Osteoblast (primary cell): ENCODE results near the gene ARHGAP18. TPM values are rescaled to one million over a fixed set of nuclear protein-coding genes. Genes with fewer than 3 reads are reported as not detected.

ENCODE experiments used
- DNase-seq: peaks from one replicate; pipeline ENCODE4 v3.0.0; 2011; ENCODE audit warnings: low spot score, mixed read lengths; ENCODE audit not compliant: insufficient read length; ENCODE audit errors: missing footprints
- H2AFZ ChIP-seq: 2 replicates; pipeline ENCODE4 v1.6.0; 2011; ENCODE audit warnings: mild to moderate bottlenecking, low read length
- H3K27ac ChIP-seq: 2 replicates; pipeline ENCODE4 v1.5.1; 2011; ENCODE audit warnings: mild to moderate bottlenecking, low read depth, low read length, moderate library complexity
- H3K27me3 ChIP-seq: 2 replicates; pipeline ENCODE4 v1.6.0; 2012; ENCODE audit warnings: mild to moderate bottlenecking, control low read depth, inconsistent platforms, low read length, moderate library complexity; ENCODE audit not compliant: insufficient read depth
- H3K36me3 ChIP-seq: 2 replicates; pipeline ENCODE4 v1.5.1; 2011; ENCODE audit warnings: mild to moderate bottlenecking, low read length, control low read depth, moderate library complexity; ENCODE audit not compliant: insufficient read depth
- H3K4me1 ChIP-seq: 2 replicates; pipeline ENCODE4 v1.5.1; 2011; ENCODE audit warnings: mild to moderate bottlenecking, low read length, control low read depth, moderate library complexity; ENCODE audit not compliant: insufficient read depth
- H3K4me2 ChIP-seq: 2 replicates; pipeline ENCODE4 v1.6.0; 2011; ENCODE audit warnings: mild to moderate bottlenecking, low read length; ENCODE audit not compliant: insufficient read depth
- H3K4me3 ChIP-seq: fragments of 200-600 bp; sonication (generic); 3 replicates; pipeline ENCODE4 v1.5.1; 2012; ENCODE audit warnings: mild to moderate bottlenecking, low read length, inconsistent platforms; ENCODE audit not compliant: insufficient read depth
- H3K79me2 ChIP-seq: 2 replicates; pipeline ENCODE4 v1.6.0; 2012; ENCODE audit warnings: mild to moderate bottlenecking, low read length, control low read depth, inconsistent platforms; ENCODE audit not compliant: insufficient read depth
- H3K9me3 ChIP-seq: 2 replicates; pipeline ENCODE4 v1.5.1; 2011; ENCODE audit warnings: low read depth, low read length, control low read depth
- H4K20me1 ChIP-seq: 2 replicates; pipeline ENCODE4 v1.6.0; 2012; ENCODE audit warnings: mild to moderate bottlenecking, low read length, control low read depth; ENCODE audit not compliant: insufficient read depth
- CTCF ChIP-seq: IDR thresholded peaks from 2 replicates; pipeline ENCODE4 v1.5.1; 2011; ENCODE audit warnings: mild to moderate bottlenecking, low read depth, low read length, moderate library complexity; ENCODE audit errors: extremely low read depth
- total RNA-seq: library from RNA; depleted of rRNA; stranded (reverse); fragments of >200 nt; gene quantifications from 2 replicates; pipeline ENCODE4 v1.2.3, GENCODE V29; 2012

ARHGAP18 gene
- total RNA-seq, 1 donor: 21.0 TPM

DNA sequence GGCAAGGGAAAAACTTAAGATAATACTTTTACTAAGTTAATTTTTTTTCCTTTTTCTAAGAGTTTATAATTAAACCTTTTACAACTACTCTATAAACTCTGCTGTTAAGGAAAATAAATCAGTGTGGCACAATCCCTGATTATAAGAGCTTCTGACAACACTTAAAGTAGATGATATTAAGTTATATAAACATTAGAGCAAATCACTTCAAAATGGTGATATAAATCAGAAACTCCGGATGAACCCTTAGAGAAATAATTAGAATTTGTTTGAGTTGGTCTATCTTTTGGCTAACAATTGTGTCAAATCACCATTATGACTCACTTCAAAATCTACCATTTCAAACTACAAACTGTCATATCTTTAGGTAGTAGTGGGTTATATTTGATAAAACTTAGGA, 104.9 kb downstream of the ARHGAP18 start:
- peaks cover 42% of the 10 kb centered on the region for H3K36me3 ChIP-seq
- no peak overlapping the region for H3K4me3 ChIP-seq
- H3K4me1 ChIP-seq: peaks cover 29% of the 10 kb centered on the region
- no peak overlapping the region for H2AFZ ChIP-seq
- no peak overlapping the region for H3K4me2 ChIP-seq
- no peaks in the 10 kb centered on the region for H3K27me3 ChIP-seq
- no peaks in the 10 kb centered on the region for H3K9me3 ChIP-seq
- H4K20me1 ChIP-seq: no peaks in the 10 kb centered on the region
- H3K79me2 ChIP-seq: peaks cover under 1% of the 10 kb centered on the region
- no peak for TF ChIP-seq CTCF
- no peak overlapping the region for H3K27ac ChIP-seq
- DNase-seq: no peak

DNA sequence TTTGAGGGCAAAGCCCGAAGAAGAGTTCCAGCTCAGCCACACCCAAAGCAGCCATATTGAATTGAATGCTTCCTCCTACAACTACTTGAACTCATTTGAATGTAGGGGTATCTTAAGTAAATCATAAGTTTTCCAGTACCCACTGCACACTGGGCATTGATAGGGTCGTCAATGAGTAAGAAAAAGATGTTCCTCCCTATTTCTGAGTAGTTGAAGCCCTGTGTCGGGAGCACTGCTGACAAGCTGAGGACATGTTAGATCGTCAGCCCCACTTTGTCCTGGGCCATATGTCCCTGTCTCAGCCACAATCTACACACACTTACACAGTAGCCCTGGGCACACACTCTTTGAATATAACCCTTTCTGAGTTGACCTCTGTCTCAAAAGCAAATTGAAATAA, 105.7 kb downstream of the ARHGAP18 start:
- no peak overlapping the region for H2AFZ ChIP-seq
- no peak overlapping the region for H3K4me2 ChIP-seq
- no peak overlapping the region for H3K27ac ChIP-seq
- no peak for DNase-seq
- H3K4me3 ChIP-seq: no peak overlapping the region
- peaks cover 36% of the 10 kb centered on the region for H3K36me3 ChIP-seq
- no peaks in the 10 kb centered on the region for H3K27me3 ChIP-seq
- no peaks in the 10 kb centered on the region for H3K9me3 ChIP-seq
- no peaks in the 10 kb centered on the region for H4K20me1 ChIP-seq
- H3K4me1 ChIP-seq: peaks cover 26% of the 10 kb centered on the region
- no peaks in the 10 kb centered on the region for H3K79me2 ChIP-seq
- no peak for TF ChIP-seq CTCF

DNA sequence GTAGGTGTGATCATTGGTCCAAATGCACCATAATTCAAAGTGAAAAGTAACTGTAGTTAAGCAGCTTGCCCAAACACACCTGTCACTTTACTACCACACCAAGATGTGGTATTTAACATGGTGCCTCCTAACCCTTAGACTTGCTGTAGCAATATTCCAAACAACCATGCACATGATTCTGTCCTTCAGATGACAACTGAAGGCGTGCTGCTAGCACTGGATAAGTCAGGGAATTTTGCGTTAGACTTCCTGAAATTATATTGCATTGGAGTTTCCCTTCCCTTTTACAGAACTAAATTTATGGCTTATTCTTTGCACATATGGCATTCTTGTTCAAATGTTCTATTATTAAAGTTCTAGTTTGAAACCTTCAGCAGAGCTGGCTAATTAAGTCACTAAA, 106.2 kb downstream of the ARHGAP18 start:
- no peaks in the 10 kb centered on the region for H3K9me3 ChIP-seq
- H3K36me3 ChIP-seq: peaks cover 37% of the 10 kb centered on the region
- no peak for DNase-seq
- H2AFZ ChIP-seq: no peak overlapping the region
- H3K27me3 ChIP-seq: no peaks in the 10 kb centered on the region
- H3K4me2 ChIP-seq: no peak overlapping the region
- peaks cover 23% of the 10 kb centered on the region for H3K4me1 ChIP-seq
- H3K79me2 ChIP-seq: no peaks in the 10 kb centered on the region
- H3K27ac ChIP-seq: no peak overlapping the region
- no peak for TF ChIP-seq CTCF
- no peak overlapping the region for H3K4me3 ChIP-seq
- no peaks in the 10 kb centered on the region for H4K20me1 ChIP-seq

DNA sequence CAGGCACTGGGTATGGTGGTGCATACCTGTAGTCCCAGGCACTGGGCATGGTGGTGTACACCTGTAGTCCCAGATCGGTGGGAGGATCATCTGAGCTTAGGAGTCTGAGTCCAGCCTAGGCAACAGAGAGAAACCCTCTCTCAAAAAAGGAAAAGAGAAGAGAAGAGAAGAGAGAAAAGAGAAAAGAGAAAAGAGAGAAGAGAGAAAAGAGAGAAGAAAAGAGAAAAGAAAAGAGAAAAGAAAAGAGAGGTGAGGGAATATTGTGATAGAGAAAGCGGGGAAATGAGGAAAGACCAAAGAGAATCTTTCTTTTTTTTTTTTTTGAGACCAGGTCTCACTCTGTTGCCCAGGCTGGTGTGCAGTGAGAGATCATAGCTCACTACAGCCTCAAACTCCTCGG, 108.7 kb downstream of the ARHGAP18 start:
- no peak overlapping the region for H2AFZ ChIP-seq
- no peak overlapping the region for H3K27ac ChIP-seq
- H3K4me1 ChIP-seq: peaks cover 2% of the 10 kb centered on the region
- peaks cover 38% of the 10 kb centered on the region for H3K36me3 ChIP-seq
- no peak for DNase-seq
- H3K9me3 ChIP-seq: no peaks in the 10 kb centered on the region
- H3K27me3 ChIP-seq: no peaks in the 10 kb centered on the region
- no peaks in the 10 kb centered on the region for H3K79me2 ChIP-seq
- H3K4me3 ChIP-seq: no peak overlapping the region
- no peaks in the 10 kb centered on the region for H4K20me1 ChIP-seq
- H3K4me2 ChIP-seq: no peak overlapping the region
- no peak for TF ChIP-seq CTCF
